HTERT RPE-1 (cell line): ENCODE measurements around the gene AQP12A.
"Not testable (repeated sequence)": the region's sequence is repeated elsewhere in the genome, so short reads cannot be mapped to it uniquely, and the experiment has no call there.

Experiments used
- in situ Hi-C: fragments of 300-500 bp; cut with MboI; formaldehyde crosslinking; loops from 4 replicates; pipeline ENCODE4 v1.14.3; 2020; ENCODE audit warnings: low sequenced_read_pairs

The AQP12A gene

GRCh38 chr2:240687741-240688552 is 3.7 kb upstream of the AQP12A start:
- in situ Hi-C loops, result no loop called here

GRCh38 chr2:240688553-240688919 is 3.1 kb upstream of the AQP12A start:
- in situ Hi-C loops, result no loop called here

- in situ Hi-C loops, result no loop called here
Measured at GRCh38 chr2:240689975-240690374, 1.7 kb upstream of the AQP12A start.

- in situ Hi-C loops, result not testable (repeated sequence)
Measured at GRCh38 chr2:240690421-240691074, 1.1 kb upstream of the AQP12A start.

GRCh38 chr2:240691075-240691427 is 615 bp upstream of the AQP12A start:
- in situ Hi-C loops, result not testable (repeated sequence)

- in situ Hi-C loops, result not testable (repeated sequence)
Measured at GRCh38 chr2:240692583-240693561, 1.2 kb downstream of the AQP12A start.

GRCh38 chr2:240694304-240694703 is 2.6 kb downstream of the AQP12A start:
- in situ Hi-C loops, result not testable (repeated sequence)

GRCh38 chr2:240695593-240695992 is 3.9 kb downstream of the AQP12A start:
- in situ Hi-C loops, result not testable (repeated sequence)

- in situ Hi-C loops, result not testable (repeated sequence)
Measured at GRCh38 chr2:240696469-240696868, 4.8 kb downstream of the AQP12A start.

GRCh38 chr2:240698852-240699561 is 7.3 kb downstream of the AQP12A start:
- in situ Hi-C loops, result not testable (repeated sequence)

GRCh38 chr2:240699835-240700234 is 8.2 kb downstream of the AQP12A start:
- in situ Hi-C loops, result not testable (repeated sequence)

GRCh38 chr2:240700616-240701015 is 8.9 kb downstream of the AQP12A start:
- in situ Hi-C loops, result not testable (repeated sequence)

GRCh38 chr2:240701091-240701735 is 9.5 kb downstream of the AQP12A start:
- in situ Hi-C loops, result no loop called here

- in situ Hi-C loops, result no loop called here
Measured at GRCh38 chr2:240701736-240702639, 10.3 kb downstream of the AQP12A start.

GRCh38 chr2:240702640-240703011 is 11.0 kb downstream of the AQP12A start:
- in situ Hi-C loops, result no loop called here

GRCh38 chr2:240703417-240704341 is 12.0 kb downstream of the AQP12A start:
- in situ Hi-C loops, result no loop called here

GRCh38 chr2:240704651-240705050 is 13.0 kb downstream of the AQP12A start:
- in situ Hi-C loops, result no loop called here

- in situ Hi-C loops, result no loop called here
Measured at GRCh38 chr2:240705204-240705791, 13.6 kb downstream of the AQP12A start.
